Natural killer cell treated with Interleukin-12 subunit alpha and Interleukin-12 subunit beta and Interleukin-15 and Interleukin-18, amount 100 ng/mL, for 72 hours (primary cell): Measurements from ENCODE around the gene MYOM1. TPM values are rescaled to one million over a fixed set of nuclear protein-coding genes. Genes with fewer than 3 reads are reported as not detected.
"Not testable (repeated sequence)": the region's sequence is repeated elsewhere in the genome, so short reads cannot be mapped to it uniquely, and the experiment has no call there.

Experiments
- ATAC-seq, 2 donors: fragments of 150-1000 bp; cut with Tn5 transposase in 1 of 2; sonication (Bioruptor Pico), chemical (Tn5 transposase) in 1 of 2; 2 replicates each; pipeline ENCODE4 v1.10.0; 2021
- DNase-seq: peaks from one replicate; pipeline ENCODE4 v3.0.0; 2022; ENCODE audit warnings: low spot score
- H3K27ac Mint-ChIP-seq, 2 donors: 1 replicate in 1 of 2; 2 replicates in 1 of 2; pipeline ENCODE4 v1.8.0; 2022; ENCODE audit warnings: mixed read lengths in 2 of 2, mild to moderate bottlenecking in 1 of 2, moderate library complexity in 1 of 2
- H3K27me3 Mint-ChIP-seq, 2 donors: 1 replicate in 1 of 2; 2 replicates in 1 of 2; pipeline ENCODE4 v1.8.0; 2022; ENCODE audit warnings: mixed read lengths in 2 of 2
- H3K36me3 Mint-ChIP-seq: one replicate; pipeline ENCODE4 v1.8.0; 2022; ENCODE audit warnings: mixed read lengths
- H3K4me1 Mint-ChIP-seq, 2 donors: 1 replicate in 1 of 2; 2 replicates in 1 of 2; pipeline ENCODE4 v1.8.0; 2022; ENCODE audit warnings: low read depth in 2 of 2, mixed read lengths in 2 of 2, mild to moderate bottlenecking in 1 of 2
- H3K4me3 Mint-ChIP-seq: one replicate; pipeline ENCODE4 v1.8.0; 2022; ENCODE audit warnings: mixed read lengths
- H3K9me3 Mint-ChIP-seq: 2 replicates; pipeline ENCODE4 v1.8.0; 2022; ENCODE audit warnings: mixed read lengths
- total RNA-seq, 2 donors: library from RNA; stranded (reverse); gene quantifications; one replicate each; pipeline ENCODE4 v1.2.3, GENCODE V29; 2022

Gene MYOM1
- total RNA-seq, 2 donors from 2014 or later: 0.88 to 0.98 TPM

- H3K9me3 Mint-ChIP-seq: no peaks in the 10 kb centered on the region
- no peaks in the 10 kb centered on the region for H3K27me3 Mint-ChIP-seq
- no peak overlapping the region for H3K4me3 Mint-ChIP-seq
- H3K36me3 Mint-ChIP-seq: no peaks in the 10 kb centered on the region
- H3K4me1 Mint-ChIP-seq: peaks cover 0 to 5% of the 10 kb centered on the region in 2 donors
- no peak for ATAC-seq
- no peak for DNase-seq
- H3K27ac Mint-ChIP-seq: no peak overlapping the region
Measured at GRCh38 chr18:3221496-3221895, 1.7 kb upstream of the MYOM1 start.

- H3K27me3 Mint-ChIP-seq, H3K4me1 Mint-ChIP-seq, ATAC-seq, DNase-seq, H3K36me3 Mint-ChIP-seq, H3K4me3 Mint-ChIP-seq, H3K9me3 Mint-ChIP-seq, H3K27ac Mint-ChIP-seq: not testable (repeated sequence)
Measured at GRCh38 chr18:3220868-3221267, 1.1 kb upstream of the MYOM1 start.

GRCh38 chr18:3219241-3219630, 532 bp downstream of the MYOM1 start:
- peaks cover 0 to 4% of the 10 kb centered on the region in 2 donors for H3K4me1 Mint-ChIP-seq
- ATAC-seq (no peak), DNase-seq (no peak)
- no peaks in the 10 kb centered on the region for H3K27me3 Mint-ChIP-seq
- no peak overlapping the region for H3K27ac Mint-ChIP-seq
- no peak overlapping the region for H3K4me3 Mint-ChIP-seq
- H3K9me3 Mint-ChIP-seq: no peaks in the 10 kb centered on the region
- H3K36me3 Mint-ChIP-seq: no peaks in the 10 kb centered on the region

GRCh38 chr18:3218819-3219218, 949 bp downstream of the MYOM1 start:
- Mint-ChIP-seq H3K4me1 (peaks cover 0 to 4% of the 10 kb centered on the region in 2 donors), H3K4me3 (no peak overlapping the region), H3K9me3 (no peaks in the 10 kb centered on the region), H3K27me3 (no peaks in the 10 kb centered on the region), H3K36me3 (no peaks in the 10 kb centered on the region), H3K27ac (no peak overlapping the region)
- DNase-seq: no peak
- no peak for ATAC-seq

- ATAC-seq: no peak
- H3K9me3 Mint-ChIP-seq: no peaks in the 10 kb centered on the region
- peaks cover 0 to 4% of the 10 kb centered on the region in 2 donors for H3K4me1 Mint-ChIP-seq
- H3K36me3 Mint-ChIP-seq: no peaks in the 10 kb centered on the region
- DNase-seq: no peak
- H3K27ac Mint-ChIP-seq: no peak overlapping the region
- no peaks in the 10 kb centered on the region for H3K27me3 Mint-ChIP-seq
- H3K4me3 Mint-ChIP-seq: no peak overlapping the region
Measured at GRCh38 chr18:3217948-3218647, 1.7 kb downstream of the MYOM1 start.

GRCh38 chr18:3216987-3217386, 2.8 kb downstream of the MYOM1 start:
- Mint-ChIP-seq H3K9me3 (no peaks in the 10 kb centered on the region), H3K4me3 (no peak overlapping the region), H3K27me3 (no peaks in the 10 kb centered on the region), H3K36me3 (no peaks in the 10 kb centered on the region), H3K4me1 (peaks cover 0 to 4% of the 10 kb centered on the region in 2 donors), H3K27ac (no peak overlapping the region)
- DNase-seq (no peak), ATAC-seq (no peak)

GRCh38 chr18:3214855-3215637, 4.7 kb downstream of the MYOM1 start:
- Mint-ChIP-seq H3K4me3 (no peak overlapping the region), H3K9me3 (no peaks in the 10 kb centered on the region), H3K36me3 (no peaks in the 10 kb centered on the region), H3K4me1 (peaks cover 5 to 6% of the 10 kb centered on the region in 2 donors), H3K27ac (no peak overlapping the region), H3K27me3 (no peaks in the 10 kb centered on the region)
- DNase-seq: no peak
- no peak for ATAC-seq

- no peaks in the 10 kb centered on the region for H3K9me3 Mint-ChIP-seq
- no peak for DNase-seq
- no peak for ATAC-seq
- H3K27me3 Mint-ChIP-seq: no peaks in the 10 kb centered on the region
- no peak overlapping the region for H3K27ac Mint-ChIP-seq
- no peaks in the 10 kb centered on the region for H3K36me3 Mint-ChIP-seq
- H3K4me1 Mint-ChIP-seq: peaks cover 8 to 13% of the 10 kb centered on the region in 2 donors
- H3K4me3 Mint-ChIP-seq: no peak overlapping the region
Measured at GRCh38 chr18:3213300-3214059, 6.3 kb downstream of the MYOM1 start.

GRCh38 chr18:3212657-3213056, 7.1 kb downstream of the MYOM1 start:
- DNase-seq: no peak

GRCh38 chr18:3211236-3211992, 8.4 kb downstream of the MYOM1 start:
- H3K27ac Mint-ChIP-seq: no peak overlapping the region
- H3K9me3 Mint-ChIP-seq: no peaks in the 10 kb centered on the region
- no peak for ATAC-seq
- no peaks in the 10 kb centered on the region for H3K27me3 Mint-ChIP-seq
- no peak for DNase-seq
- H3K4me3 Mint-ChIP-seq: no peak overlapping the region
- H3K4me1 Mint-ChIP-seq: peaks cover 8 to 13% of the 10 kb centered on the region in 2 donors
- H3K36me3 Mint-ChIP-seq: no peaks in the 10 kb centered on the region

More at GRCh38 chr18:3212657-3213056, 7.1 kb downstream of the MYOM1 start:
- Mint-ChIP-seq H3K27ac (no peak overlapping the region), H3K9me3 (no peaks in the 10 kb centered on the region), H3K27me3 (no peaks in the 10 kb centered on the region), H3K4me3 (no peak overlapping the region), H3K36me3 (no peaks in the 10 kb centered on the region), H3K4me1 (peaks cover 8 to 13% of the 10 kb centered on the region in 2 donors)
- no peak for ATAC-seq

GRCh38 chr18:3209859-3210569, 9.8 kb downstream of the MYOM1 start:
- Mint-ChIP-seq H3K4me1 (peaks cover 4 to 13% of the 10 kb centered on the region in 2 donors), H3K36me3 (peaks cover 3% of the 10 kb centered on the region), H3K27ac (peak overlapping the region in 1 of 2 donors; percentile 50), H3K4me3 (no peak overlapping the region), H3K9me3 (no peaks in the 10 kb centered on the region), H3K27me3 (no peaks in the 10 kb centered on the region)
- DNase-seq: no peak
- ATAC-seq: peak in 1 of 2 donors; percentile 88

- DNase-seq (no peak), ATAC-seq (no peak)
- H3K36me3 Mint-ChIP-seq: peaks cover 16% of the 10 kb centered on the region
- H3K4me1 Mint-ChIP-seq: peaks cover 4 to 13% of the 10 kb centered on the region in 2 donors
- no peaks in the 10 kb centered on the region for H3K9me3 Mint-ChIP-seq
- H3K4me3 Mint-ChIP-seq: no peak overlapping the region
- no peaks in the 10 kb centered on the region for H3K27me3 Mint-ChIP-seq
- no peak overlapping the region for H3K27ac Mint-ChIP-seq
Measured at GRCh38 chr18:3207565-3207964, 12.2 kb downstream of the MYOM1 start.

- H3K9me3 Mint-ChIP-seq: no peaks in the 10 kb centered on the region
- H3K27me3 Mint-ChIP-seq: no peaks in the 10 kb centered on the region
- H3K4me3 Mint-ChIP-seq: no peak overlapping the region
- no peak for ATAC-seq
- H3K36me3 Mint-ChIP-seq: peaks cover 16% of the 10 kb centered on the region
- no peak overlapping the region for H3K27ac Mint-ChIP-seq
- no peak for DNase-seq
- H3K4me1 Mint-ChIP-seq: peaks cover 4 to 11% of the 10 kb centered on the region in 2 donors
Measured at GRCh38 chr18:3205239-3205638, 14.5 kb downstream of the MYOM1 start.
